Suprapubic skin (tissue), 3 donors: ENCODE data around the gene IL36A.

ENCODE experiments used
- CTCF ChIP-seq, 2 donors: fragments of 200-600 bp in 1 of 2; fragments of 450-650 bp in 1 of 2; sonication (generic) in 1 of 2; IDR thresholded peaks; one replicate each; pipeline ENCODE4 v1.5.1; 2016 to 2019; ENCODE audit warnings: antibody characterized with exemption in 2 of 2, mild to moderate bottlenecking in 1 of 2, moderate library complexity in 1 of 2
- POLR2A ChIP-seq, 2 donors: fragments of 450-650 bp; IDR thresholded peaks; one replicate each; pipeline ENCODE4 v1.6.1; 2017; ENCODE audit warnings: antibody characterized with exemption in 2 of 2, mild to moderate bottlenecking in 2 of 2, moderate library complexity in 2 of 2

GRCh38 chr2:113010088-113010487, 4.8 kb downstream of the IL36A start:
- TF ChIP-seq CTCF (IDR thresholded peaks at IDR 0.05) = no peak
- no peak for TF ChIP-seq POLR2A (IDR thresholded peaks at IDR 0.05)
